A549 treated with CORT108297 at 1 μM for 4 hours (cell line): ENCODE data around the gene CANT1. TPM values are rescaled to one million over a fixed set of nuclear protein-coding genes. Genes with fewer than 3 reads are reported as not detected.

ENCODE experiments used
- total RNA-seq: library from RNA; stranded (reverse); fragments of 200-300 nt; extraction: Qiagen RNA extraction; gene quantifications from 5 replicates; pipeline ENCODE4 v1.2.3, GENCODE V29; 2022

The CANT1 gene
- 83.1 to 88.4 TPM (median 83.9 TPM) in 5 replicates for total RNA-seq

DNA sequence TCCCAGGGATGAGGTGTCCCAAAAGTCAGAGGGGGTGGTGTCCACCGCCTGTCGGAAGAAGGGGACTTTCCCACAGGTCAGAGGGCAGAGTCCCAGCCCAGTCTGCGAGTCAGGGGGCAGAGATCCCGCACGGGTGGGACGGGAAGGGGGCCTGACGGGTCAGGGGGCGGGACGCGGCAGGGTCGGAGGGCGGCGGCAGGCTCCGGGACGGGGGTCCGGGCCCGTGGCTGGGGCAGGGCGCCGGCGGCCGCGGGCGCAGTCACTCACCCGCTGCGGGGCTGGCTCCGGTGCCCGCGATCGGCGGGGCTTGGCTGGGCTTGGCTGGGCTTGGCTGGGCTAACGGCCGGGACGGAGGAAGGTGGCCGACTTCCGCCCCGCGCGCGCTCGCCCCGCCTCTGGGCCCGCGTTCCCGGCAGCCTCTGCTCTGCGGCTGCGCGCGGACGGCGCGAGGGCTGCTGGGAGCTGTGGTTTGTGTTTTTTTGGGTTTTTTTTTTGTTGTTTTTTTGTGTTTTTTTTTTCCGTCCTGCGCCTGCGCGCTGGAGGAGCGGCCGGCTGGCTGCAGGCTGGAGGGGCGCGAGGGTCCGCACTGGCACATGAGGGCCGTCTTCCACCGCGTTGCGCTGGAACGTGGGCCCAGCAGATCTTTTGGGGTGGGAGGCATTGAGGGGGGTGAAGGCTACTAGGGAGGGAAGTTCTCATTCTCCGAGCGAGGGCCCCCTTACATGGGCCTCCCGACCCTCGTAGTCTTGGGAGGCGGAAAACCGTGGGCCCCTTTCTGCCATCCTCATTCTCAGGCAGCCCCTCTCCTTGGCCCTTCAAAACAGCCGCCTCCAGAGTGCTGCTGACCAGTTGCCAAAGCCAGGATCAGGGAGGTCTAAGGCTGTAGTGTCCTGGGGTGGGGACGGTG is at the start of gene CANT1:
Gene CANT1, minus strand, starts transcription at position 368 of the 907 bp plus-strand sequence. CDS start 12,142 bp downstream, outside the sequence.

DNA sequence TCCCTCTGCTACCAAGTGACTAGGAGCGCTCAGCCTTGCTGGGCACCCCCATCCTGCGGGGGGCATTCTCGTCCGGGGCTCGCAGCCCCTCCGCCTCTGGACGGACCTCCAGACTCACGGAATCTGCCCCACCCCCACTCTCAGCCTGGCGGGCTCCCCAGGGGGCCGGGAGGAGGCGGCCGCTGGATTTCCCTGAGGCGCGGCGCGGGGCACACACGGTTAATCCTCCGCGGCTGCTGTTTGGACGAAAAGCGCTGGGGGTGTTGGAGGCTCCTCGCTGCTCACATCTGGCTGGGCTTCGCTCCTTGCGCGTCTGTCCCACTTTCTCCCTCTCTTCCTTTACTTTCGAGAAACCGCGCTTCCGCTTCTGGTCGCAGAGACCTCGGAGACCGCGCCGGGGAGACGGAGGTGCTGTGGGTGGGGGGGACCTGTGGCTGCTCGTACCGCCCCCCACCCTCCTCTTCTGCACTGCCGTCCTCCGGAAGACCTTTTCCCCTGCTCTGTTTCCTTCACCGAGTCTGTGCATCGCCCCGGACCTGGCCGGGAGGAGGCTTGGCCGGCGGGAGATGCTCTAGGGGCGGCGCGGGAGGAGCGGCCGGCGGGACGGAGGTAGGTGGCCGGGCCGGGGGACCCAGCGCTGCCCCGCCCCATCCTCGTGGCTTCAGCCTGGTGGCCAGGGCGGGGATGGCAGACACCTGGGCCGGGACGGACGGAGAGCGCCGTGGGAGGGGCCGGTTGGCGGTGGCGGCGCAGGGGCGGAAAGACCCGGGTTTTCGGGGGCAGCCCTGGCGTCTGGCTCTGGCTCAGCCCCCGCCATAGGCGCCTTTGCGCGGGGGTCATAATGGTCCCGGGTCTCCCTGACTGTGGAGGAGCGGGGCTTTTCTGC is 14.6 kb upstream of the CANT1 start, which contains the start of gene C1QTNF1:
Gene C1QTNF1, plus strand, starts transcription at position 284 of the 886 bp plus-strand sequence. CDS start 19,800 bp downstream, outside the sequence.

DNA sequence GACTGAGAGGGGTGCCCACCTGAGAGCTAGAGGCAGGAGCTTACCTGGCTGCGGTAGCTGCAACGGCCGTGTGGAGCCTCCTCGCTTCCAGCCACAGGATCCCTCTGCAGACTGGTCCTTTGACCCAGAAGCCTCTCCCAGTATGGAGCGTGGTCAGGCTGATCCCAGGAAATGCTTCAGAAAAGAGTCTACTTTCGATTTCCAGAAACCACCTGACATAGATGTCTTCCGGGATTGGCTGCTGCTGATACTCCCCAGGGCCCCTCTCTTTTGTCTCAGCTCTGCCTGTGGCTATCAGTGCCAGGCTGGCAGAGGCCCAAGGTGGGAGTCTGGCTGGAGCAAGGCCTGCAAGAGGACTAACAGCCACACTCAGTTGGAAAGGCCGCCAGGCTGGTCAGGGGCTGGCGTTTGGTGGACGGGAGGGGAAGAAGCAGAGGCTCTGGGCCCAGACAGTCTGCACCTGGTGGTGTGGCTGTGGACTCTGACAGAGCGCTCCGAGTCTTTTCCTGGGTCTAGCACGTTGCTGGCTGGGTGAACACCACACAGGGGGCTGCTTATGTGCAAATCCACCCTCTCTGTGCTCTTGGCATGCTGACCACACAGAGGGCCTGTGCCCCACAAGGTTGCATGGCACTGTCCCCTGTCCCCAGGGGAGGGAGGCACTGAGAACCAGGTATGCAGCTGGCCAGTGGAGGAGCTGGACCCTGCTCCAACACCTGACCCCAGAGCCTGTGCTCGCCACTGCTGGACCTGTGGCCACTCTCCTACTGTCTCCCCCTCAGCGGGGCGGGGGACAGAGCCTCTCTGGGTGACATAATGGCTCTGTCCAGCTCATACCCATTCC is 29.6 kb downstream of the CANT1 start, which contains the start of gene LGALS3BP:
Gene LGALS3BP, minus strand, starts transcription at position 144 of the 844 bp plus-strand sequence. CDS start 2,732 bp downstream, outside the sequence.

Other genes with a start within 250 kb of the CANT1 start
- gene CYTH1, start 227.5 kb downstream of the CANT1 start, total RNA-seq: 48.9 to 60.7 TPM (median 52.0 TPM) in 5 replicates
- 50.5 to 64.7 TPM (median 58.8 TPM) in 5 replicates for gene USP36, start 168.9 kb downstream of the CANT1 start, total RNA-seq
- 0.36 to 0.55 TPM (median 0.49 TPM) in 5 replicates for gene CEP295NL, start 106.6 kb downstream of the CANT1 start, total RNA-seq
- gene TIMP2, start 84.4 kb downstream of the CANT1 start, total RNA-seq: 185 to 241 TPM (median 206 TPM) in 5 replicates
- 74.5 to 89.6 TPM (median 82.6 TPM) in 5 replicates for gene LGALS3BP, start 29.8 kb downstream of the CANT1 start, total RNA-seq
- 35.8 to 45.3 TPM (median 40.2 TPM) in 5 replicates for gene C1QTNF1, start 14.4 kb upstream of the CANT1 start, total RNA-seq
- 13.0 to 27.2 TPM (median 20.6 TPM) in 5 replicates for gene ENGASE, start 65.1 kb upstream of the CANT1 start, total RNA-seq